Measurements from ENCODE around the gene LIPA.
A peak's percentile ranks its signal among the peaks of the same experiment; 100 is the strongest.
"Not testable (repeated sequence)": the region's sequence is repeated elsewhere in the genome, so short reads cannot be mapped to it uniquely, and the experiment has no call there.

Gene LIPA

DNA sequence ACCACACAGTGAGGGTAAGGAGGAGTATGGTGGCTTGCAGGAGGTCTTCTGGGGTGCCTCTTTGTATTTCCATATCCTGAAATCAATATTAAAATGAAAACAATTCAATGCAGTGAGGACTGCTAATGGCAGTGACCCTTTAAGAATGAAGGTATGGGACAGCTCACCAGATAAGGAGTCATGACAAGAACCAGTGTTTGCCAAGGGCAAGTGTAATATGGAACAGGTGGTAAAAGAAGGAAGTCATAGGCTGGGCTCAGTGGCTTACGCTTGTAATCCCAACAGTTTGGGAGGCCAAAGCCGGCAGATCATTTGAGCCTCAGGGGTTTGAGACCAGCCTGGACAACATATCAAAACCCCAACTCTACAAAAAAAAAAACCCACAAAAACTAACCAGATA lies 20.0 kb upstream of the LIPA start:
- no peak for DNase-seq (ENCODE audit: low read depth in 1 of 2, low spot score in 1 of 2)

GRCh38 chr10:89270153-89270483 lies 18.5 kb upstream of the LIPA start:
- no peak for DNase-seq (ENCODE audit: low read depth in 1 of 2, low spot score in 1 of 2)

DNA sequence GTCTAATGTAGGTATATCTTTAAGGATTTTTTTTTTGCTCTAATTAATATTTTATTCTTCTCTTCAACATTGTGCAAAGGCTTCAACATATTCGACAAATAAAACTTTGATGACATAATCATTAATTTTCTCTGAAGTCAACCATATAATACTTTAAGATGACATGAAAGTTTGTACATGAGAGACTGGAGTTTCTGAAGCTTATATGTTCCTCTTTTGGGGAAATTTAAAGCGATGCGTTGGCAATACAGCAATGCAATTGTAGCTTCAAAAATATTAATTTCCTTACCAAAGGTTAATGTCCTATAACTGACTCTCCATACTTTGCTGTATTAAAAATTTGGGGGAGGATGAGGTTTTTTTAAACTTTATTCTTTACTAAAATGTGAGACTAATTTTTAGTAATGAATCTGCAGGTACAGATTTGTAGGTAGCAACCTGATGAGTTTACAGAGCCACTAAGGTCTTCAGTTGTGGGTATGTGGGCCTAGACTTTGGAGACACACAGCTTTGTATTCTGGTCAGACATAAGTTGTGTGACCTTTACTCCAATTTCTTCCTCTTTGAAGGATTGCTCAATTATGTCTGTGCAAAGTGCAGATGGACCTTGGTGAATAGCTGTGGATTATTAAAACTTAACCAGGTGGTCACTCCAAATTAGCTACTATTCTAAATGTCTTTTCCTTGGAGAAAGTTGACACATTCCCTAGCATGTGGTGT lies 18.0 kb upstream of the LIPA start:
- no peak for DNase-seq (ENCODE audit: low read depth in 1 of 2, low spot score in 1 of 2)

DNA sequence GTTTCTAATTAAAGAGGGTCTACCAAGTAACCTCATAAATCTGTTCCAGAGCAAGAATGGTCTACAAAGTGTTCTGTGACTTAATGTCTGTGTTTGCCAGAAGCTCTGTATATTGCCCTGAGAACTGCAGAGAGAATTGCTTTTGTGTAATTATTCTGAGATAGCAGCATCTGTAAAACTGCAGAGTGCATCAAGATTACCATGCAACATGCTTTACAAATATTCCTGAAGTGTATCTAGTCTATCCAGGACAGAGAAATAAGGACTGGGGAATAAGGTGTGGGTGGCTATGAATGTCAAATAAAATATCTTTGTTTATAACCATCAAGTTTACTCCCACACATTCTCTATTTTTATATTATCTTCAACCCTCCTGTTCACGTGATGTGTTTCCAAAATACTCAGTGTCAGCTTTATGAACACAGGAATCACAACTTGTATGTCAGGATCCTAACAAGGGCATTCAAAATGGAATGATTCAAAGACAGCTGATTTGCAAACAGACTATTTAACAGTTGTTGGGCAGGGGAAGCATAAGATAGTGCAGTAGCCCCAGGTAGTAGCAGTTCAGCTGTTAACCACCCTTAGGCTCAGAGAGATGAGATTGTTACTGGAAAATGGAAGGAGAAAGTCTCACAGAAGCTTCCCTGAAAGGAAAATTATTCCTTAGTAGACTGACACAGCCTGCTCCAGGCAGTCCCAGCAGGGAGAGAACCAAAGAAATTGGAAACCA lies 15.3 kb upstream of the LIPA start:
- no peak for DNase-seq (ENCODE audit: low read depth in 1 of 2, low spot score in 1 of 2)

DNA sequence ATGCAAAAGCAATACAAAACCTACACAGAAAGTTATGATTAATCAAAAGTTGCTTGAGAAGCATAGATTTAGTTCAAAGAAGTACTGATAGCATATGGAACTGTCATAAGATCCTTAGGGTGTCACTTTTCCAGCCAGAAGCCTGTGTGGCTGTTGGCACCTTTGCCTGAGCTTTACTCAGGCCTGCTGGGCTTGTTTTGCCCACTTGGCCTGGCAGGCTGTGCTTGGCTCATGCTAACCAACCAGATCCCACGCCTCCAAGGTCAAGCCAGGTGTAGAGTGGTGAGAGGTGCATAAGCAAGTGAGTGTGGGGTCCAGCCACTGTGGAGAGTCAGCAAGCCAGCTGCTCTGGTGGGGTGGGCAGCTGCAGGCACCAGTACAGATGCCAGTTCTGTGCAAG lies 12.0 kb upstream of the LIPA start:
- no peak for DNase-seq (ENCODE audit: low read depth in 1 of 2, low spot score in 1 of 2)

- DNase-seq (ENCODE audit: low read depth in 1 of 2, low spot score in 1 of 2) = no peak
Observed at GRCh38 chr10:89263091-89263490, 11.5 kb upstream of the LIPA start.

DNA sequence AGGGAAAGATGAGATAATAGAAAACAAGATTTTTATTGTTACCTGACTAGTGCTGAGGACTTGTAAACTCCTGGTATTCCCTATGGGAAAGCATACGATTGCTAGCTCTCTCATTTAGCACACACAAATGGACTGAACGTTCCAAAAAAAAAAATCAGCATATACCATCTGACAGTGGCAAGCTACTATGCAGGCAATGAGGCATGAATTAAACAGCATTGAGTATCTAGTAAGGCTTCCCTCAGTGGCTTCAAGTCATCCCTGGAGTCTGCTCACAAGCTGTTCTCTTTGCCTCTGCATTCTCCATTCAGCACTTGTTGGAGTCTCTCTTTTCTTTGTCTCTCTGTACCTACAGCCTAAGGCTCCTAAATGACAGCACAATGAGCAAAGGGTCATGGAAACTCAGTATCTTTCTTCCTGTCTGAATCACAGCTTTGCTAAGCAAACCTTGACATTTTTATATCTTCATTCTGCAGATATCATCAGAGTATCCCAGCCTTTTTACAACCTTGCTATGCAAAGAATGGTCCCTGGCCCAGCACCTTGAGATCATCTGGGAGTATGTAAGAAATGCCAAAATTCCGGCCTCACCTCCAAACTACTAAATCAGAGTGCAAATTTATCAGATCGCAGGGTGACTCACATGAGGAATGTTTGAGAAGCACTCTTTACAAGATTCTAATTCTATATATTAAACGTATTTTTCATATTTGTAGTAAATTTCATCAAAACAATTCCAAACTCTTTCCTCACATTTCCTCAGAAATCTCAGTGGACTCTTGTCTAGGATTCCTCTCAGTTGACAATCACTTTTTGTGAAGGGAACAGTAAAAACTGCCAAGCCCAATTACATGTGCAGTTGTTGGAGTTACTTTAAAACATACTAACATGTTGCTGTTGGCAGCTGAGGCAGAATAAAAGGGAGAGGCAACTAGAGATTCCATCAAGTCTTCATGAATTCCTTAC lies 10.8 kb upstream of the LIPA start:
- DNase-seq (ENCODE audit: low read depth in 1 of 2, low spot score in 1 of 2) = no peak

- DNase-seq (ENCODE audit: low read depth in 1 of 2, low spot score in 1 of 2) = no peak
Observed at GRCh38 chr10:89258881-89259280, 7.3 kb upstream of the LIPA start.

DNA sequence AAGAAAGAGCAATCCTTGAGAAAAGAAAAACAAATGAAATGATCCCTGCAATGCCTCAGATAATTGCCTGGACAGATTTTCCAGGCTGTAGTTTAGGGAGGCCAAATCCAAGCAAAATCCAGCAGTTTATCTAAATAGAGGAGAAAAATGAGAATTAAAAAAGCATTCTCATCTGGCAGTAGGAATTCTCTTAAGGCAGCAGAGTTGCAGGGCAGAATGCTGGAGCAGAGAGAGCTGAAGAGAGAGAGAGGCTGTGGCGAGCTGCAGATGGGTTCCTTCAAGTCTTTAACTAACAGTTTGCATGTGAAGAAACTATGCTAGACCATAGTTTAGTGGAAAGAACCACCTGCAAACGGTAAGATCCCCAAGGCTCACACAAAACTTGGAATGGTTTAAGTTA lies 6.0 kb upstream of the LIPA start:
- DNase-seq (ENCODE audit: low read depth in 1 of 2, low spot score in 1 of 2) = no peak

DNA sequence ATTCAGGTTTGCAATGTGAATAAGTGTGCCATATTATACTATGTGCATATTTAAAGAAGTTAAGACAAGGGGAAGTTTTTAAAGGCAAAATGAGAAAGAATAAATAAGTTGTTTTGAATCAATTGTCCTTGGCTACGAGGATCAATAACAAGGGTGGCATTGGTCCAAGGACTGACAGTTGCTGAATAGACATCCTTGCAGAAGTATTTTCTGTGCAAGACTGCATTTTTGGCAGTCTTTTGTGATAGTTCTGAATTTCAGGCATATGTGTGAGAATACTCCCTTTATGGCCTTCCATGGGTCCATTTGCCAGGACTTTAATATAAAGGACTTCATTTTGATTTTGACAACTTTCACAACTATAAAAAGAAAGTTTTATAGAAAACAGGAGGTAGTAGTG lies 5.4 kb upstream of the LIPA start:
- no peak for DNase-seq (ENCODE audit: low read depth in 1 of 2, low spot score in 1 of 2)

DNA sequence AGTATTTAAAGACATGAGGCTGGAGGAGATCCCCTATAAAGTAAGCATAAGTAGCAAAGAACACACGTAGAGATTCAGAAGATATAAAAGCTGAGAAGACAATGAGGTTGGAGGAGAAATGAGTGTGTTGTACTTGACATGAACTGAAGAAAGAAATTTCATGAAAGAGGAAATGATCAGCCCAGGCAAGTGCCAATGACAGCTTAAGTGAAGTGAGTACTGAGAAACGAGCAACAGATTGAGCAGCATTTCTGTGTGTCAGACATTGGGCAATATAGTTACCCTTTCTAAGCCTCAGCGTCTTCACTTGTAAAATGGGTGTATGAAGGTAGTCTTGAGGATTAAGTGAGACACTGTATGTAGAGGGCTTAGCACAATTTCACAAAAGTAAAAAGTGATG lies 4.8 kb upstream of the LIPA start:
- no peak for DNase-seq (ENCODE audit: low read depth in 1 of 2, low spot score in 1 of 2)

- DNase-seq (ENCODE audit: low read depth in 1 of 2, low spot score in 1 of 2) = no peak
Observed at GRCh38 chr10:89255793-89256192, 4.2 kb upstream of the LIPA start.

GRCh38 chr10:89255091-89255579 lies 3.6 kb upstream of the LIPA start:
- DNase-seq (ENCODE audit: low read depth in 1 of 2, low spot score in 1 of 2) = peak in 1 of 2 donors; percentile 9

DNA sequence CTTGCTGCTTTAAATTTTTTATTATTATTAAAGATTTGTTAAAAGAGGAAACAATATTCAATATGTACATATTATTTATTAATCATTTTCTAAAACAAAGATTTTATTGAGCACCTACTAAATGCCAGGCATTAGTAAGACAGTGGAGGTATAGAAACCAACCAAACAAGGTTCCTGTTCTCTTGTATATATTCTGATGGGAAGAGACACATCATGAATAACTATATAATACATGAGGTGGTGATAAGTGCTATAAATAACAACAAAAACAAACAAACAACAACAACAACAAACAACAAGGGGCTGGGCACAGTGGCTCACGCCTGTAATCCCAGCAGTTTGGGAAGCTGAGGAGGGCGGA lies 630 bp upstream of the LIPA start:
- no peak for DNase-seq (ENCODE audit: low read depth in 1 of 2, low spot score in 1 of 2)

DNA sequence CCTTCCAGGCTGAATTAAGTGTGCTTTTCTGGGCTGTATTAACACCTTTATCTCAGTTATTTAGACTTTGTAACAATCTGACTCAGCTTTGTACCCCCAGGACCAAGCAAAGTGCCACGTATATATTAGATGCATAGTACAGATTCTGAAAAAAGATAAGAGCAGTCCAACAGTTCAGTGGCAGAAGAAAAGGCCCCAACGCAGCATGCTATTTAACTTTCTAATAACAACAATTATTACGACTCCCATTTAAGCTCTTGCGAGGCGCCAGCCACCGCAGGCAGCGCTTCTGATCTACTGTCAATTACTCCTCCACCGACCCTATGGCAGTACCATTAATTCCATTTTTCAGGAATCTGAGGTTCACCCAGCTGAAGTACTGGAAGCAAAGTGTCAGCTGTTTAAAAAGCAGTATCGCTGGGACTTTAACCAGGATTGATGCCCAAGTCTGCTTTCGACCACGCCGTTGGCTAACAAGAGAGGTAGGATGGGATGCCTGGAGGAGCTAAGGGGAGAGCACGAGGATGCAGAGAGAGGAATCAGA lies 638 bp downstream of the LIPA start:
- DNase-seq (ENCODE audit: low read depth in 1 of 2, low spot score in 1 of 2) = no peak

DNA sequence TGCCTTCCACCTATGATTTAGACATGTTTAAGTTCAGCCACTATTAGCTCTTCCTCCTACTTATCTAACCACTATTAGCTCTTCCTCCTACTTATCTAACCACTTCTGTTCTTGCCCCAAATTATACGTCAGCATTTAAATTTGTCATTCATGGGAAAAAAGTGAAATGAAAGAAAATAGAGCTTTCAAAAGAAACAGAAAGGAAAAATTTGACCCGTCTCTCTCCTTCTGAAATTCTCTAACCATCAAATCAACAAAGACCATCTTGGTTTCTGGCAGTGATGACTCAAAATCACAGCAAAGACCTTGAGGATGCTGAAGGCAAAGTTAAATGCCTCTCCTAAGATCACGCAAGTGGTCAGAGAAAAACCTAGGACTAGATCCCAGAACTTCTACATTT lies 2.6 kb downstream of the LIPA start:
- DNase-seq (ENCODE audit: low read depth in 1 of 2, low spot score in 1 of 2) = no peak

- DNase-seq (ENCODE audit: low read depth in 1 of 2, low spot score in 1 of 2) = not testable (repeated sequence)
Observed at GRCh38 chr10:89247623-89248022, 4.0 kb downstream of the LIPA start.

DNA sequence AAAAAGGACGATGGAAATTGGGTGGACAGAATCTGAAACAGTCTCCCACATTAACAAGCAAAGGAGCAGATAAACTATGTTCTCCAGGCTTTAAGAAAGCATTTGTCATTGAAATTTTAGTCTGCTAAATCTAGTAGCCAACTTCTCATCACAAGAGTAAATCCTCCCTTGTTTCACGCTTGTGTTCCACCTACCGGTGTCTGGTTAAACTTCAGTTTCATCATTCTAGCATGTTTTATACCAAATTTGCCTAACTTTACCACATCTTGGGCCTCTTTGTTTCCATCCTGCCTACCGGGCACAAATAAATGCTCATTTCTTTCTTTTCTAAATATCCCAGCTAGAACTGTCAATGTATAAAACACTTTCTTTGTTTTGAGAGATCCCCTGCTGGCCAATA lies 5.8 kb downstream of the LIPA start:
- DNase-seq (ENCODE audit: low read depth in 1 of 2, low spot score in 1 of 2) = no peak

- DNase-seq (ENCODE audit: low read depth in 1 of 2, low spot score in 1 of 2) = no peak
Observed at GRCh38 chr10:89242840-89243568, 8.6 kb downstream of the LIPA start.

DNA sequence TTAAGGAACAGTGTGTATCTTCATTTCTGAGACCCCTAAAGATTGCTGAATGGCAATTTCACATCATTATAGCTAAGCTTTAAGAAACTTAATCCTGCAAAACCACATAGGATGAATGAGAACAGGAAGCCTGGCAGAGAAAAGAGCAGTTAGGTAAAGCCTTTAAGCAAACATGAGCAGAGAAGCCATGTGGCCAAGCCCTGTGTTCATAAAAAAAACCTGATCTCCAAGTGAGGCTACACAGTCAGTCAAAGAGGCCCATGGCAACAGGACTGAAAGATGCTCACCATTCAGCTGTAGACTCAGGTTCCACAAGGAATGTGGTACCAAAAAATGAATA lies 9.3 kb downstream of the LIPA start:
- DNase-seq (ENCODE audit: low read depth in 1 of 2, low spot score in 1 of 2) = no peak

All from activated CD4-positive, alpha-beta T cell treated with anti-CD3 and anti-CD28 coated beads, Interleukin-2, amount 50 U/mL, for 24 hours (primary cell).